PC-9 (cell line): ENCODE measurements around the gene MGLL.

Experiments used
- CTCF ChIP-seq: fragments of 200-600 bp; sonication (generic); conservative IDR thresholded peaks from 2 replicates; pipeline ENCODE4 v1.6.1; 2017; ENCODE audit warnings: mixed run types, antibody characterized with exemption, mild to moderate bottlenecking, moderate library complexity
- EZH2 ChIP-seq: fragments of 200-600 bp; sonication (generic); IDR thresholded peaks from 2 replicates; pipeline ENCODE4 v1.8.0; 2017; ENCODE audit warnings: antibody characterized with exemption, low read depth

- TF ChIP-seq CTCF = no peak
- TF ChIP-seq EZH2 = no peak
These were observed 1.4 kb downstream of the MGLL start for GRCh38 chr3:127820826-127821313.
